Vagina (tissue), 2 donors: ENCODE results near the gene FAS. TPM values are rescaled to one million over a fixed set of nuclear protein-coding genes. Genes with fewer than 3 reads are reported as not detected.
A peak's percentile ranks its signal among the peaks of the same experiment; 100 is the strongest.

ENCODE experiments used
- DNase-seq, 2 donors: peaks; one replicate each; pipeline ENCODE4 v3.0.0-alpha.2; 2017; ENCODE audit errors: extremely low spot score in 2 of 2
- H3K27ac ChIP-seq: fragments of 200-600 bp; sonication (generic); one replicate; pipeline ENCODE4 v1.5.1; 2019
- H3K27me3 ChIP-seq: fragments of 200-600 bp; sonication (generic); one replicate; pipeline ENCODE4 v1.5.1; 2019
- H3K36me3 ChIP-seq, 2 donors: fragments of 200-600 bp; sonication (generic); one replicate each; pipeline ENCODE4 v1.5.1; 2017 to 2019
- H3K4me1 ChIP-seq: fragments of 200-600 bp; sonication (generic); one replicate; pipeline ENCODE4 v1.5.1; 2019
- H3K4me3 ChIP-seq, 2 donors: fragments of 200-600 bp; sonication (generic); 1 replicate in 1 of 2; 2 replicates in 1 of 2; pipeline ENCODE4 v1.5.1; 2016 to 2019
- H3K9me3 ChIP-seq: fragments of 200-600 bp; sonication (generic); one replicate; pipeline ENCODE4 v1.5.1; 2019
- POLR2A ChIP-seq, 2 donors: fragments of 450-650 bp; IDR thresholded peaks; one replicate each; pipeline ENCODE4 v1.6.1; 2017; ENCODE audit warnings: antibody characterized with exemption in 2 of 2, mild to moderate bottlenecking in 2 of 2, moderate library complexity in 2 of 2
- POLR2AphosphoS5 ChIP-seq, 2 donors: sonication (generic); formaldehyde crosslinking; IDR thresholded peaks; one replicate each; pipeline ENCODE4 v1.9.0; 2017; ENCODE audit warnings: antibody characterized with exemption in 2 of 2, mild to moderate bottlenecking in 2 of 2, low read depth in 1 of 2; ENCODE audit not compliant: insufficient read depth in 1 of 2
- intact Hi-C: fragments of 100-400 bp; cut with DNase I; formaldehyde crosslinking; loops from one replicate; pipeline ENCODE4 v1.15.1; 2023
- total RNA-seq: library from RNA; depleted of rRNA; stranded (reverse); fragments of >200 nt; gene quantifications from one replicate; pipeline ENCODE4 v1.2.3, GENCODE V29; 2016
- TF ChIP-seq, protein P1 (sequence below), 3 experiments: fragments of 450-650 bp in 2 of 3; fragments of 200-600 bp in 1 of 3; sonication (generic) in 1 of 3; IDR thresholded peaks; one replicate each; pipeline ENCODE4 v1.5.1; 2017 to 2019; ENCODE audit warnings: antibody characterized with exemption in 3 of 3, mild to moderate bottlenecking in 2 of 3, moderate library complexity in 2 of 3

The FAS gene
- total RNA-seq, 1 donor from 2014 or later: 41.0 TPM

DNA sequence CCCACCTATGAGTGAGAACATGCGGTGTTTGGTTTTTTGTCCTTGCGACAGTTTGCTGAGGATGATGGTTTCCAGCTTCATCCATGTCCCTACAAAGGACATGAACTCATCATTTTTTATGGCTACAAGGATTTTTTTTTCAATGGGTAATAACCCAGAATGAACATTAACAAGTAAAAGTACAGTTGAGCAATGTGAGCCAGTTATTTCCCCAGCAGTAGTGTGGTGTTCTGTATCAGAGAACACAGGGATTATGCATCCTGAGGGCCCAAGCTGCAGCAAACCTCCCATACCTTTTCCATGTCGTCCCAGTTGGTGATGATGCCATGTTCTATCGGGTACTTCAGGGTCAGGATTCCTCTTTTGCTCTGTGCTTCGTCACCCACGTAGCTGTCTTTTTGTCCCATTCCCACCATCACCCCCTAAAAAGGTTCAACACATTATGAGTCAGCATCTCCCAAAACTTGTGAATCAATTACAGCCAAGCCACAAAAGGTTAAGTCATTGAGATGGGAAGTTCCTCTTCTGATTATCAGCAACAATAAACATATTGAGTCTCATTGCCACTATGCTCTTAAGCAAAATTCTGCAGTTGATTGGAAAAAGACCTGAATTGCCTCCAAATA is 43.5 kb upstream of the FAS start:
- Histone ChIP-seq H3K4me3 (peak overlapping the region; percentile 38 to 42), H3K9me3 (no peaks in the 10 kb centered on the region), H3K36me3 (peaks cover under 1 to 14% of the 10 kb centered on the region in 2 donors), H3K27ac (no peak overlapping the region), H3K27me3 (no peaks in the 10 kb centered on the region), H3K4me1 (peaks cover 16% of the 10 kb centered on the region)
- TF ChIP-seq POLR2AphosphoS5 (IDR thresholded peaks at IDR 0.05; ENCODE audit: insufficient read depth in 1 of 2, low read depth in 1 of 2) (no peak), POLR2A (IDR thresholded peaks at IDR 0.05) (no peak)
- TF ChIP-seq, protein P1, sequence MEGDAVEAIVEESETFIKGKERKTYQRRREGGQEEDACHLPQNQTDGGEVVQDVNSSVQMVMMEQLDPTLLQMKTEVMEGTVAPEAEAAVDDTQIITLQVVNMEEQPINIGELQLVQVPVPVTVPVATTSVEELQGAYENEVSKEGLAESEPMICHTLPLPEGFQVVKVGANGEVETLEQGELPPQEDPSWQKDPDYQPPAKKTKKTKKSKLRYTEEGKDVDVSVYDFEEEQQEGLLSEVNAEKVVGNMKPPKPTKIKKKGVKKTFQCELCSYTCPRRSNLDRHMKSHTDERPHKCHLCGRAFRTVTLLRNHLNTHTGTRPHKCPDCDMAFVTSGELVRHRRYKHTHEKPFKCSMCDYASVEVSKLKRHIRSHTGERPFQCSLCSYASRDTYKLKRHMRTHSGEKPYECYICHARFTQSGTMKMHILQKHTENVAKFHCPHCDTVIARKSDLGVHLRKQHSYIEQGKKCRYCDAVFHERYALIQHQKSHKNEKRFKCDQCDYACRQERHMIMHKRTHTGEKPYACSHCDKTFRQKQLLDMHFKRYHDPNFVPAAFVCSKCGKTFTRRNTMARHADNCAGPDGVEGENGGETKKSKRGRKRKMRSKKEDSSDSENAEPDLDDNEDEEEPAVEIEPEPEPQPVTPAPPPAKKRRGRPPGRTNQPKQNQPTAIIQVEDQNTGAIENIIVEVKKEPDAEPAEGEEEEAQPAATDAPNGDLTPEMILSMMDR (IDR thresholded peaks at IDR 0.05): no peak
- intact Hi-C loops: no loop called here
- no peak for DNase-seq

DNA sequence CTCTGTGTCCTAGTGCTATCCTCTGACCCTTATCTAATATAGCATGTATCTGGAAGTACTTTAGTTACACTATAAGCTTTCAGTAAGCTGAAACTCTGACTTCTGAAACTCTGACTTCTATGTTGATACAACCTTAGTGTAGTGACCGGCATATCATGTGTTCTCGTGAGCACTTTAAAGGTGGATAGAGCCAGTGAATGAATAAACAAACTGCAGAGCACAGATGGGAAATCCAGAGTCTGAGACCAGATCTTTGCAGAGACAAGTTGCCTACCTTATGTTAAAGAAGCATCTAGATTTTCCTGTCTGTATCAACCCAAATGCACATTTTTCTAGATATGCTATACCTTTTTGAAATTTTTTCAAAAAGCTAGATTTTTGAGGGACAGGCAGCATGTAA is 41.5 kb upstream of the FAS start:
- Histone ChIP-seq H3K36me3 (peaks cover 4 to 14% of the 10 kb centered on the region in 2 donors), H3K4me1 (peaks cover 32% of the 10 kb centered on the region), H3K27ac (peak overlapping the region; percentile 51), H3K27me3 (no peaks in the 10 kb centered on the region), H3K9me3 (no peaks in the 10 kb centered on the region), H3K4me3 (peak overlapping the region; percentile 38 to 42)
- intact Hi-C loops: no loop called here
- no peak for DNase-seq
- no peak for TF ChIP-seq POLR2AphosphoS5 (IDR thresholded peaks at IDR 0.05; ENCODE audit: insufficient read depth in 1 of 2, low read depth in 1 of 2)
- no peak for TF ChIP-seq POLR2A (IDR thresholded peaks at IDR 0.05)
- TF ChIP-seq, protein P1 (IDR thresholded peaks at IDR 0.05): no peak

DNA sequence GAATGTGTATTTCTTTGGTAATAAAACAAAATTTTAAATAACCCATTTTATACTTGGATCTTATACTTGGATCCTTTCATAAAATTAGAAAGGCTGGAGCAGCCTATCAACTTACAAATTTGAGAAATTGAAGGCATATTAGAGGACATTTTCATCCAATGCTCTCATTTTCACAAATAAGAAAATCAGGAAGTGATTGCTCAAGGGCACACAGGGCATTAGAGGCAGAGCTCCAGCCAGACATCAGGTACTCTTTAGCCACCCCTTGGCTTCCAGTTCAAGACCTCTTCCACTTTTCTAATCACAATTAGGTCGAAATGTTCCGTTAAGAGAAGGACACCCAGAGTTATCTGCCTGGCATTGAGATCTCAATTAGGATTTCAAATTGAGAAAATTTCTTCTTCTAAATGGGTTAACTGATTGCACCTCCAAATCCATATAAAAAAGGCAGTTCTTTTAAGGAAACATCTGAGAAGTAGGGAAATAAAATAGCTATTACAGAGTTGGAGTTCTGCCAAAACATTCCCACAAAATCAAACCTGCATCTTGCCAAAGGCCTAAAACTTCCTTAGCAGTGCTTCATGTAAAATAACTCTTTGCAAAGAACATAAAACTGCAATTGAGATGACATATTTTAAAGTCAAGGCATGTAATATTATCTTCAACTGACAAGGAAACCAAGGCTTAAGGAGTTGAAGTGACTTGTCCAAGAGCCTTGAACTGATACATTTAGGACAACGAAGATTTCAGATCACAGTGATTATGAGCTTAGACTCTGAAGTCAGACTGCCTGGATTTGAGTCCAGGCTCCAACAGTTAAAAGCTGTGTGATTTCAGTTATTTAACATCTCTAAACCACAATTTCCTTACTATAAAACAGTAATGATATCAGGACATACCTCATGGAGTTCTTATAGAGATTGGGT is 40.4 kb upstream of the FAS start:
- H3K27ac ChIP-seq: peak overlapping the region; percentile 85
- DNase-seq: no peak
- peaks cover 32% of the 10 kb centered on the region for H3K4me1 ChIP-seq
- intact Hi-C loops: no loop called here
- peak overlapping the region; percentile 42 to 48 for H3K4me3 ChIP-seq
- no peaks in the 10 kb centered on the region for H3K27me3 ChIP-seq
- H3K36me3 ChIP-seq: peaks cover 4 to 6% of the 10 kb centered on the region in 2 donors
- TF ChIP-seq POLR2A (IDR thresholded peaks at IDR 0.05): no peak
- no peak for TF ChIP-seq POLR2AphosphoS5 (IDR thresholded peaks at IDR 0.05; ENCODE audit: insufficient read depth in 1 of 2, low read depth in 1 of 2)
- TF ChIP-seq, protein P1 (IDR thresholded peaks at IDR 0.05): no peak
- H3K9me3 ChIP-seq: no peaks in the 10 kb centered on the region

DNA sequence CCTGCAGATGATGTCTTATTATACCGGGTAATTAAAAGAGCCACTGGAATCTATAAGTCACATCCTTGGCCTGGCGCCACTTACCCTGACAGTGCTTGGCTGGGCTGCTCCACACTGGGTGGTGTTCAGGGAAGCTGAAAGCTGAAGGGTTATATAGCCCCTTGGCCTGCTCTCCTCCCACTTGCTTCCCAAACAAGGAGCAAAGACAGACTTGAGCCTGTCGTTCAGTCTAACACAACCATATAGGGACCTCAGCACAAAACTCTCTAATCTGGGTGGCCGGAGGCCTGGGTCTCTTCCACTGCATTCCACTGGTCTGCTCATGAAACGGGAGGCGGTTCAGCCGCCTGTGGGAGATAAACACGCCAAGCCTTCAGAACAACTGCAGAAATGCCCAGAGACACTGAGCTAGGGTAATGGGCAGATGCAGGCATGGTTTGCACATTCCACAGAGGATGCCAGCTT is 37.9 kb upstream of the FAS start, which contains the start of gene ACTA2:
Gene ACTA2, minus strand, starts transcription at position 127 of the 465 bp plus-strand sequence. CDS start 3,843 bp downstream, outside the sequence.
- Histone ChIP-seq H3K4me3 (peak within 1 kb of the TSS; percentile 42 to 48), H3K27me3 (no peaks in the 10 kb centered on the region), H3K27ac (peak within 1 kb of the TSS; percentile 85), H3K4me1 (peaks cover 32% of the 10 kb centered on the region), H3K36me3 (peaks cover 4 to 6% of the 10 kb centered on the region in 2 donors), H3K9me3 (no peaks in the 10 kb centered on the region)
- DNase-seq: no peak
- intact Hi-C loops: no loop called here
- TF ChIP-seq POLR2AphosphoS5 (IDR thresholded peaks at IDR 0.05; ENCODE audit: insufficient read depth in 1 of 2, low read depth in 1 of 2) (peak in 1 of 2 donors; percentile 68), POLR2A (IDR thresholded peaks at IDR 0.05) (peak in 1 of 2 donors; percentile 50)
- TF ChIP-seq, protein P1 (IDR thresholded peaks at IDR 0.05): no peak
